ENCODE measurements around the gene NLGN1. TPM values are rescaled to one million over a fixed set of nuclear protein-coding genes. Genes with fewer than 3 reads are reported as not detected.
"Not testable (repeated sequence)": the region's sequence is repeated elsewhere in the genome, so short reads cannot be mapped to it uniquely, and the experiment has no call there.

NLGN1 gene
- total and polyA plus RNA-seq, 2 of the 8 experiments (the other 6 are each of a cell fraction or from before 2014, with no cell fraction given), result 7.8 to 14.8 TPM

GRCh38 chr3:173594881-173595280, 197.3 kb downstream of the NLGN1 start:
- H2AK5ac ChIP-seq (ENCODE audit: low read depth, low read length); H3K23me2 ChIP-seq (ENCODE audit: low read depth, low read length); H3K36me3 ChIP-seq (ENCODE audit: control insufficient read depth in 2 of 4, insufficient read depth in 4 of 4, low read length in 3 of 4); H2BK20ac ChIP-seq (ENCODE audit: low read length); H3K9ac ChIP-seq (replicated peaks in 1 of 4; ENCODE audit: extremely low read depth in 1 of 4, low read depth in 3 of 4, low read length in 3 of 4); H3K9me3 ChIP-seq (ENCODE audit: insufficient read depth in 2 of 2, low read depth in 1 of 2, low read length in 1 of 2); H3K79me1 ChIP-seq (ENCODE audit: low read depth, low read length); H3K79me2 ChIP-seq (ENCODE audit: control insufficient read depth in 1 of 2, insufficient read depth in 2 of 2, low read length in 2 of 2); POLR2A ChIA-PET (ENCODE audit: partially characterized antibody); H4K8ac ChIP-seq (ENCODE audit: extremely low read depth, insufficient read depth, low read length); H3K56ac ChIP-seq (replicated peaks; ENCODE audit: insufficient read length, low read depth, low read length); H2BK15ac ChIP-seq (ENCODE audit: low read length); H2BK5ac ChIP-seq (ENCODE audit: low read depth, low read length); H3K27ac ChIP-seq (ENCODE audit: low read depth, low read length); H2AFZ ChIP-seq (ENCODE audit: low read length); H3K14ac ChIP-seq (ENCODE audit: insufficient read length); H2BK12ac ChIP-seq (ENCODE audit: low read depth, low read length); H3K4me1 ChIP-seq (replicated peaks in 1 of 4; ENCODE audit: control insufficient read depth in 3 of 4, insufficient read depth in 4 of 4, low read length in 3 of 4); H4K5ac ChIP-seq (ENCODE audit: insufficient read length, low read depth, low read length); H4K91ac ChIP-seq (replicated peaks; ENCODE audit: insufficient read length, low read length); H3K27me3 ChIP-seq (replicated peaks in 1 of 4; ENCODE audit: control insufficient read depth in 3 of 4, extremely low read depth in 1 of 4, insufficient read depth in 3 of 4, low read length in 3 of 4); H3K23ac ChIP-seq (ENCODE audit: insufficient read length); H2BK120ac ChIP-seq (replicated peaks; ENCODE audit: low read depth, low read length); H3K18ac ChIP-seq (ENCODE audit: extremely low read depth, low read length); H4K20me1 ChIP-seq (replicated peaks in 1 of 2; ENCODE audit: control insufficient read depth in 1 of 2, insufficient read depth in 2 of 2, low read length in 2 of 2); H3K4me3 ChIP-seq (ENCODE audit: extremely low read depth in 1 of 4, insufficient read depth in 2 of 4, low read depth in 3 of 4, low read length in 4 of 4); H3K4me2 ChIP-seq (ENCODE audit: insufficient read depth in 1 of 2, low read depth in 2 of 2, low read length in 2 of 2); CTCF ChIA-PET (ENCODE audit: partially characterized antibody); H3K4ac ChIP-seq (replicated peaks; ENCODE audit: insufficient read length, low read depth, low read length); FAIRE-seq; DNase-seq (ENCODE audit: low read depth in 1 of 2, low spot score in 2 of 2): not testable (repeated sequence)
- 60% methylated on average over 3 of the region's 3 CpGs; no CpG with 5 or more reads in 1 of the 2 experiments for WGBS, 2 experiments (ENCODE audit: extremely low coverage in 1 of 2, insufficient coverage in 1 of 2, insufficient read length in 1 of 2, insufficient replicate concordance in 2 of 2, low coverage in 1 of 2, low lambda C conversion rate in 2 of 2, missing lambda C conversion rate in 1 of 2)
